Measurements from ENCODE around the gene LRRC74A. TPM values are rescaled to one million over a fixed set of nuclear protein-coding genes. Genes with fewer than 3 reads are reported as not detected.
"Not testable (repeated sequence)": the region's sequence is repeated elsewhere in the genome, so short reads cannot be mapped to it uniquely, and the experiment has no call there.

Gene LRRC74A
- total RNA-seq, 1 donor from 2014 or later: not detected

DNA sequence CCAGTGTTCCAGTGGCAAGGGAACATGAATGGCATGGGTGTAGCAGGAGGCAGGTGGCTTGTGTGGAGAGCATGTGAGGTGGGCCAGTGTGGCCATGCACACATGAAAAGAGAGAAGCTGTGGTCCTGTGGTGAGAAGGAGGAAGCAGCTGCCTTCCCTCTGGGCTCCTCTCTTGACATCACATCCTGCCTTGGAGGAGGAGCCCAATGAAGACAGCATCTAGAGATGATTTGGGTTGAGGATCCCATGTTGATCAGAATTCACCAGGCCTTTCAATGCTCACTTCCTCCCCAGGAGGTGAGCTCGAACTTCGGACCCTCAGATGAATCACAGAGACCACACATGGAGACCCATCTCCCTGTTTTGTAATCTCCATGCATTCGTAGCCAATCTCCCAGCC lies 82.6 kb downstream of the LRRC74A start:
- Mint-ChIP-seq H3K9me3 (no peaks in the 10 kb centered on the region), H3K4me1 (ENCODE audit: unreplicated experiment) (peaks cover 34% of the 10 kb centered on the region), H3K27me3 (no peaks in the 10 kb centered on the region), H3K4me3 (no peak overlapping the region), H3K27ac (no peak overlapping the region), H3K36me3 (no peaks in the 10 kb centered on the region)
- TF ChIP-seq, protein P1, sequence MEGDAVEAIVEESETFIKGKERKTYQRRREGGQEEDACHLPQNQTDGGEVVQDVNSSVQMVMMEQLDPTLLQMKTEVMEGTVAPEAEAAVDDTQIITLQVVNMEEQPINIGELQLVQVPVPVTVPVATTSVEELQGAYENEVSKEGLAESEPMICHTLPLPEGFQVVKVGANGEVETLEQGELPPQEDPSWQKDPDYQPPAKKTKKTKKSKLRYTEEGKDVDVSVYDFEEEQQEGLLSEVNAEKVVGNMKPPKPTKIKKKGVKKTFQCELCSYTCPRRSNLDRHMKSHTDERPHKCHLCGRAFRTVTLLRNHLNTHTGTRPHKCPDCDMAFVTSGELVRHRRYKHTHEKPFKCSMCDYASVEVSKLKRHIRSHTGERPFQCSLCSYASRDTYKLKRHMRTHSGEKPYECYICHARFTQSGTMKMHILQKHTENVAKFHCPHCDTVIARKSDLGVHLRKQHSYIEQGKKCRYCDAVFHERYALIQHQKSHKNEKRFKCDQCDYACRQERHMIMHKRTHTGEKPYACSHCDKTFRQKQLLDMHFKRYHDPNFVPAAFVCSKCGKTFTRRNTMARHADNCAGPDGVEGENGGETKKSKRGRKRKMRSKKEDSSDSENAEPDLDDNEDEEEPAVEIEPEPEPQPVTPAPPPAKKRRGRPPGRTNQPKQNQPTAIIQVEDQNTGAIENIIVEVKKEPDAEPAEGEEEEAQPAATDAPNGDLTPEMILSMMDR (conservative IDR thresholded peaks at IDR 0.05): no peak
- DNase-seq (ENCODE audit: extremely low spot score, unreplicated experiment): no peak

DNA sequence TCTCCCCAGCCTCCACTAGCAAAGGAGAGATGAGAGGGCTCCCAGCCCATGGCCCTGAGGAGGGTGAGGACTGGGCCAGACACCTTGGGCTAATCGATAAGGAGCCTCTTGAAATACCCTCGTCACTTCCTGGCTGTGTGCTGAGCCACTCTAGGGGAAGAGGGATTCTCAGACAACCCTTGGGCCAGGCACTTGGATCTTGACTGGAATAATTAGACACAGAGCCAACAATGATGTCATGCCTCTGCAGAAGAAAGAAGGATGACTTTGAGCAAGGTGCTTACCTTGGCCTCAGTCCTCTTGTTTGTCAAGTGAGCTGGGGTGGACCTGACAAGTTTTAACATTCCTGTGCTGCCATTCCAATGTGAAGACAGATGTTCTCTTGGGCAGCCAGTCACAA lies 83.1 kb downstream of the LRRC74A start:
- Mint-ChIP-seq H3K27ac (no peak overlapping the region), H3K9me3 (no peaks in the 10 kb centered on the region), H3K4me3 (no peak overlapping the region), H3K36me3 (no peaks in the 10 kb centered on the region), H3K4me1 (ENCODE audit: unreplicated experiment) (peaks cover 30% of the 10 kb centered on the region), H3K27me3 (no peaks in the 10 kb centered on the region)
- no peak for DNase-seq (ENCODE audit: extremely low spot score, unreplicated experiment)
- TF ChIP-seq, protein P1 (conservative IDR thresholded peaks at IDR 0.05): no peak

DNA sequence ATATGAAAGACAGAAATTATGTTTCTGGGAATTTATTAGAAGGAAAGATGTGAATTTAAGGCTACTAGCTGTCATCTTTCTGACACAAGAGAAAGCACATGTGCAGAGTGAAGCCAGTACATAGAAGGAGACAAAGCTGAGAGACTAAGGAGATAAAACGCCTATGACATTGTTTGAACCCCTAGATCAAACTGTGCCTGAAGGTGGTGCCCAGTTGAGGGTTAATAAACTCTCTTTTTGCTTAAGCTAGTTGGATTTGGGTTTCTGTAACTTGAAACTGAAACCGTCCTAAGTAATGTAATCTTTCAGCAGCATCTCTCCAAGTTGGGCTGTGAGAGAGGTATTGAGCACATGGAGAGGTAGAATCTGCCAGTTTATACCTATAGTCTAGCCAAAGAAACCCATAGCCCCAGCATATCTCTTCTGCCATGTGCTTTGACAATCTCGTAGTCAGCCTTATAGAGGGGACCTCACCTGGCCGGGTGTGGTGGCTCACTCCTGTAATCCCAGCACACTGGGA lies 84.2 kb downstream of the LRRC74A start:
- H3K9me3 Mint-ChIP-seq: no peaks in the 10 kb centered on the region
- peaks cover 26% of the 10 kb centered on the region for H3K4me1 Mint-ChIP-seq (ENCODE audit: unreplicated experiment)
- no peaks in the 10 kb centered on the region for H3K36me3 Mint-ChIP-seq
- H3K27ac Mint-ChIP-seq: peak overlapping the region; percentile 26
- TF ChIP-seq, protein P1 (conservative IDR thresholded peaks at IDR 0.05): no peak
- no peak overlapping the region for H3K4me3 Mint-ChIP-seq
- no peak for DNase-seq (ENCODE audit: extremely low spot score, unreplicated experiment)
- no peaks in the 10 kb centered on the region for H3K27me3 Mint-ChIP-seq

DNA sequence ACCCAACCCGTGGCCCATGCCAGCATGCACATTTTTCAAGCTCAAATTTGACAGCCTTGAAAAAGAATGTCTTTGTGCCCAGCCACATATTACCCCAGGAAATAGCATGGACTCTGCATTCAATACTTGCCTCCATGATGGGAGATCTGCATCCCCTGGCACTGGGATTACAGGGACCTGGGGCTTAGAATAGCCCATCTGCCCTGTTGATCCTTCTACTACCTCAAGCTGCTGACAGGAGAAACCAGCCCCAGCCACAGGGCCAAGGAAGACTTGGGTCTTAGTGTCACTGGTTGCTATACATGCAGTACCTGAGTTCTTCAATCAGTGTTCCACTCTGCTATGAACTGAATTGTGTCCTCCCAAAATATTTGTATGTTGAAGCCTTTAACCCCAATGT lies 85.3 kb downstream of the LRRC74A start:
- Mint-ChIP-seq H3K4me3 (no peak overlapping the region), H3K27me3 (no peaks in the 10 kb centered on the region), H3K4me1 (ENCODE audit: unreplicated experiment) (peaks cover 32% of the 10 kb centered on the region), H3K9me3 (no peaks in the 10 kb centered on the region), H3K27ac (peak overlapping the region; percentile 38), H3K36me3 (no peaks in the 10 kb centered on the region)
- no peak for DNase-seq (ENCODE audit: extremely low spot score, unreplicated experiment)
- TF ChIP-seq, protein P1 (conservative IDR thresholded peaks at IDR 0.05): no peak

DNA sequence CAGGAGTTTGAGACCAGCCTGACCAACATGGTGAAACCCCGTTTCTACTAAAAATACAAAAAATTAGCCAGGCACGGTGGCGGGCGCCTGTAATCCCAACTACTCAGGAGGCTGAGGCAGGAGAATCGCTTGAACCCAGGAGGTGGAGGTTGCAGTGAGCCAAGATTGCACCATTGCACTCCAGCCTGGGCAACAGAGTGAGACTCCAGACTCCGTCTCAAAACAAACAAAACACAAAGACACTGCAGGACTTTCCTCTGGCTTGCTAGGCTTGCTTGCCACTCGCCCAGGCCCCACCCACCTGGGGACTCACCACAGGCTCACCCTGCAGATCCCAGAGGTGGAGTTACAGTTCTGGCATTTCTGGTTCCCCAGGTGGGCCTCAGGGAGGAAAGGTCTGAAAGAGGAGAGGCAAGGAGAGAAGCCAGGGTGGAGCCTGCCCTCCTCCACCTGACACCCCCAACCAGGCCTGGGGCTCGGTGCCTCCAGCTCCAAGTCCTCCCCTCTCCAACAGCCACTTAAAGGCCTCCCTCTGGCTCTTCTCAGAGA lies 88.4 kb downstream of the LRRC74A start:
- not testable (repeated sequence) for H3K9me3 Mint-ChIP-seq; H3K27me3 Mint-ChIP-seq; H3K36me3 Mint-ChIP-seq; DNase-seq (ENCODE audit: extremely low spot score, unreplicated experiment)
- peak overlapping the region; percentile 56 for H3K4me3 Mint-ChIP-seq
- H3K27ac Mint-ChIP-seq: peak overlapping the region; percentile 95
- H3K4me1 Mint-ChIP-seq (ENCODE audit: unreplicated experiment): peaks cover 61% of the 10 kb centered on the region

DNA sequence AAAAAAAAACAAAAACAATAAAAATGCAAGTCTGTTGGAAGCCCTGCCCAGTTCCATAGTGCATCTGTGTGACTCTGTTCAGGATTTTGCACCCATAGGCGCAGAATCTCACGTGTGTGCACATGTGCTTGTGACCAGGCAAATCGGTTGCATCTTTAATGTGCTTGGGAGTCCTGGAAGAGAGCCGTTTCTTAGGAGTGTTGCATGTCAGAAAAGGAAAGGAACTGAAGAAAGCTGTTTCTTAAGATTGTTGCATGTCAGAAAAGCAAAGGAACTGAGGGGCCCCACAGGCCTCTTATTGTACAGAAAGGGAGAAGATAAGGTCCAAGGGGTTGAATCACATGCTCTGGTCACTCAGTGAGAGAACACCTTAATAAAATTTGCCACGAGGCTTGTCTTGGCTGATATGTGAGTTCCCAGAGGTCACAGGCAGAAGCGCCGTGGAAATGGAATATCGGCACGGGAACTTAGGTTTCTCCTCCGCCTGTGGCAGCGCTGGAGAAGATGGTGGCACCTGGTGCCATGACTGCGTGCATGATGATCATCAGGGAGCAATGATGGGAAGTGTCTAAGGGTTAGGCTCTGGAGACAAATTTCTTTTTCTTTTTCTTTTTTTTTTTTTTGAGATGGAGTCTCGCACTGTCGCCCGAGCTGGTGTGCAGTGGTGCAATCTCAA lies 90.0 kb downstream of the LRRC74A start:
- Mint-ChIP-seq H3K4me3 (no peak overlapping the region), H3K27ac (peak overlapping the region; percentile 75)
- no peak for DNase-seq (ENCODE audit: extremely low spot score, unreplicated experiment)

More for the DNA sequence above, 90.0 kb downstream of the LRRC74A start:
- Mint-ChIP-seq H3K27me3 (no peaks in the 10 kb centered on the region), H3K4me1 (ENCODE audit: unreplicated experiment) (peaks cover 74% of the 10 kb centered on the region), H3K36me3 (no peaks in the 10 kb centered on the region), H3K9me3 (no peaks in the 10 kb centered on the region)
- TF ChIP-seq, protein P1 (conservative IDR thresholded peaks at IDR 0.05): no peak

Measured in type B pancreatic cell (in vitro differentiated cells).